B cell (primary cell): ENCODE measurements around the gene FUOM.

ENCODE experiments used
- EZH2 ChIP-seq: IDR thresholded peaks from 2 replicates; pipeline ENCODE4 v1.6.1; 2012; ENCODE audit warnings: borderline replicate concordance, low read depth, mild to moderate bottlenecking, moderate library complexity, low read length; ENCODE audit not compliant: insufficient read depth, poor library complexity, severe bottlenecking
- TF ChIP-seq, protein P1 (sequence below): fragments of 200-600 bp; IDR thresholded peaks from one replicate; pipeline ENCODE4 v1.8.0; 2022; ENCODE audit warnings: antibody characterized with exemption, mild to moderate bottlenecking

- TF ChIP-seq, protein P1, sequence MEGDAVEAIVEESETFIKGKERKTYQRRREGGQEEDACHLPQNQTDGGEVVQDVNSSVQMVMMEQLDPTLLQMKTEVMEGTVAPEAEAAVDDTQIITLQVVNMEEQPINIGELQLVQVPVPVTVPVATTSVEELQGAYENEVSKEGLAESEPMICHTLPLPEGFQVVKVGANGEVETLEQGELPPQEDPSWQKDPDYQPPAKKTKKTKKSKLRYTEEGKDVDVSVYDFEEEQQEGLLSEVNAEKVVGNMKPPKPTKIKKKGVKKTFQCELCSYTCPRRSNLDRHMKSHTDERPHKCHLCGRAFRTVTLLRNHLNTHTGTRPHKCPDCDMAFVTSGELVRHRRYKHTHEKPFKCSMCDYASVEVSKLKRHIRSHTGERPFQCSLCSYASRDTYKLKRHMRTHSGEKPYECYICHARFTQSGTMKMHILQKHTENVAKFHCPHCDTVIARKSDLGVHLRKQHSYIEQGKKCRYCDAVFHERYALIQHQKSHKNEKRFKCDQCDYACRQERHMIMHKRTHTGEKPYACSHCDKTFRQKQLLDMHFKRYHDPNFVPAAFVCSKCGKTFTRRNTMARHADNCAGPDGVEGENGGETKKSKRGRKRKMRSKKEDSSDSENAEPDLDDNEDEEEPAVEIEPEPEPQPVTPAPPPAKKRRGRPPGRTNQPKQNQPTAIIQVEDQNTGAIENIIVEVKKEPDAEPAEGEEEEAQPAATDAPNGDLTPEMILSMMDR: no peak
- no peak for TF ChIP-seq EZH2
These were observed 34.1 kb upstream of the FUOM start for GRCh38 chr10:133391761-133392518.
